Epithelial cell of proximal tubule (primary cell): Measurements from ENCODE around the gene MRC2. TPM values are rescaled to one million over a fixed set of nuclear protein-coding genes. Genes with fewer than 3 reads are reported as not detected.
"Not testable (repeated sequence)": the region's sequence is repeated elsewhere in the genome, so short reads cannot be mapped to it uniquely, and the experiment has no call there.

ENCODE experiments used
- DNase-seq: peaks from one replicate; pipeline ENCODE4 v3.0.0-alpha.2; 2011; ENCODE audit warnings: low read depth
- H3K4me3 ChIP-seq: 2 replicates; pipeline ENCODE4 v1.5.1; 2011; ENCODE audit warnings: low read depth, mild to moderate bottlenecking, low read length
- CTCF ChIP-seq: conservative IDR thresholded peaks from 2 replicates; pipeline ENCODE4 v1.5.1; 2012; ENCODE audit warnings: low read depth, mild to moderate bottlenecking, low read length
- total RNA-seq: library from RNA; depleted of rRNA; stranded (reverse); fragments of >200 nt; gene quantifications from 2 replicates; pipeline ENCODE4 v1.2.3, GENCODE V29; 2015

Gene MRC2
- total RNA-seq, 1 donor from 2014 or later, result 50.4 TPM

- DNase-seq, result no peak
- TF ChIP-seq CTCF, result no peak
- no peak overlapping the region for H3K4me3 ChIP-seq
Observed at GRCh38 chr17:62591333-62591732, 36.1 kb upstream of the MRC2 start.

GRCh38 chr17:62591822-62592221, 35.6 kb upstream of the MRC2 start:
- DNase-seq, result not testable (repeated sequence)

GRCh38 chr17:62592341-62593099, 35.0 kb upstream of the MRC2 start:
- no peak for DNase-seq
- TF ChIP-seq CTCF, result no peak

More at GRCh38 chr17:62591822-62592221, 35.6 kb upstream of the MRC2 start:
- not testable (repeated sequence) for H3K4me3 ChIP-seq

GRCh38 chr17:62595484-62595883, 32.0 kb upstream of the MRC2 start:
- no peak for TF ChIP-seq CTCF
- no peak for DNase-seq
- no peak overlapping the region for H3K4me3 ChIP-seq

More at GRCh38 chr17:62592341-62593099, 35.0 kb upstream of the MRC2 start:
- H3K4me3 ChIP-seq, result no peak overlapping the region

- TF ChIP-seq CTCF, result no peak
- DNase-seq, result no peak
- no peak overlapping the region for H3K4me3 ChIP-seq
Observed at GRCh38 chr17:62596662-62597061, 30.8 kb upstream of the MRC2 start.

GRCh38 chr17:62597150-62597549, 30.3 kb upstream of the MRC2 start:
- DNase-seq, result no peak
- no peak overlapping the region for H3K4me3 ChIP-seq
- no peak for TF ChIP-seq CTCF

- no peak for DNase-seq
- no peak for TF ChIP-seq CTCF
- no peak overlapping the region for H3K4me3 ChIP-seq
Observed at GRCh38 chr17:62597920-62598319, 29.6 kb upstream of the MRC2 start.
